A673 (cell line): ENCODE measurements around the gene HPX.

Source experiments
- EZH2 ChIP-seq: fragments of 200-600 bp; sonication (generic); IDR thresholded peaks from 2 replicates; pipeline ENCODE4 v1.6.1; 2017; ENCODE audit warnings: borderline replicate concordance, low read depth, mild to moderate bottlenecking, mixed read lengths, antibody characterized with exemption, low read length; ENCODE audit not compliant: poor library complexity, severe bottlenecking
- TF ChIP-seq, protein P1 (sequence below): fragments of 300-800, 200-600 bp; sonication (generic); conservative IDR thresholded peaks from 2 replicates; pipeline ENCODE4 v1.5.1; 2017; ENCODE audit warnings: low read depth, mild to moderate bottlenecking, antibody characterized with exemption, low read length, moderate library complexity, mixed read lengths

DNA sequence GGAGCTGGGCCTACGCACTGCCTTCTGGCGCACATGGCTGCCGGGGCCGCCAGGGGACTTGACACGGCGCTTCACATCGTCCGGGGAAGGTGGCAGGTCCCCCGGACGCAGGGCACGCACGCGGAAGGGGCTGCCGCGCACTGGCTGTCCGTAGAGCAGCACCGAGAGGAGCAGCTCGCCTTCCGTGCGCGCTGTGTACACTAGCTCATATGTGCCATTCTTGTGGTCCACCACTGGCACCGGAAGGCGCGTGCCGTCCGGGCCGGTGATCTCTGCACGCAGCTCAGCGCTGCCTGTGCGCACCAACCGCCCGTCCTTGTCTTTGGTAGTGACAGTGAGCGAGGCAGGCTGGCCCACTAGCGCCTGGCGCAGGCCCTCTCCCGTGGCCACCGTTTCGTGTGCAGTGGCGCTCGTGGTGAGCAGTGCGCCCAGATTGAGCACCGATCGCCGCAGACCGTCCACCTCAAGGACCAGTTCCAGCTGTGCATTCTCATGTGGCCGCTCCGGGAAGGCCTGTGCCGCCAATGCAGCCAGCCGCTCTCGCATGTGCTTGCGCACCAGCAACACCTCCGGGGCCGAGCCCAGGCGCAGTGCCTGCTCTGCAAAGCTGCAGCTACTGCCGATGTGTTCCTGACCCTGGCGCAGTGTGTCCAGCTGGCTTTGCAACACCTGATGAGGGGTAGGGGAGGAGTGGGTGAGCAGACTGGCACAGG, 15.7 kb upstream of the HPX start:
- TF ChIP-seq, protein P1, sequence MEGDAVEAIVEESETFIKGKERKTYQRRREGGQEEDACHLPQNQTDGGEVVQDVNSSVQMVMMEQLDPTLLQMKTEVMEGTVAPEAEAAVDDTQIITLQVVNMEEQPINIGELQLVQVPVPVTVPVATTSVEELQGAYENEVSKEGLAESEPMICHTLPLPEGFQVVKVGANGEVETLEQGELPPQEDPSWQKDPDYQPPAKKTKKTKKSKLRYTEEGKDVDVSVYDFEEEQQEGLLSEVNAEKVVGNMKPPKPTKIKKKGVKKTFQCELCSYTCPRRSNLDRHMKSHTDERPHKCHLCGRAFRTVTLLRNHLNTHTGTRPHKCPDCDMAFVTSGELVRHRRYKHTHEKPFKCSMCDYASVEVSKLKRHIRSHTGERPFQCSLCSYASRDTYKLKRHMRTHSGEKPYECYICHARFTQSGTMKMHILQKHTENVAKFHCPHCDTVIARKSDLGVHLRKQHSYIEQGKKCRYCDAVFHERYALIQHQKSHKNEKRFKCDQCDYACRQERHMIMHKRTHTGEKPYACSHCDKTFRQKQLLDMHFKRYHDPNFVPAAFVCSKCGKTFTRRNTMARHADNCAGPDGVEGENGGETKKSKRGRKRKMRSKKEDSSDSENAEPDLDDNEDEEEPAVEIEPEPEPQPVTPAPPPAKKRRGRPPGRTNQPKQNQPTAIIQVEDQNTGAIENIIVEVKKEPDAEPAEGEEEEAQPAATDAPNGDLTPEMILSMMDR, result no peak
- TF ChIP-seq EZH2, result no peak
